GM13976 (cell line): ENCODE measurements around the gene SPATA31C2.
"Not testable (repeated sequence)": the region's sequence is repeated elsewhere in the genome, so short reads cannot be mapped to it uniquely, and the experiment has no call there.

Source experiments
- DNase-seq: peaks from one replicate; pipeline ENCODE4 v3.0.0; 2012; ENCODE audit warnings: low spot score
- CTCF ChIP-seq: IDR thresholded peaks from 2 replicates; pipeline ENCODE4 v1.5.1; 2012; ENCODE audit warnings: borderline replicate concordance, mild to moderate bottlenecking; ENCODE audit not compliant: insufficient read depth; ENCODE audit errors: extremely low read depth, missing control alignments, control extremely low read depth
- in situ Hi-C: fragments of 300-500 bp; cut with MboI; formaldehyde crosslinking; loops from one replicate; pipeline ENCODE4 v1.12.0; 2022; ENCODE audit warnings: low sequenced_read_pairs, mixed read lengths, inconsistent platforms; ENCODE audit not compliant: unreplicated experiment

Gene SPATA31C2

GRCh38 chr9:88138375-88138774 lies at the start of gene SPATA31C2:
Gene SPATA31C2 (minus strand): TSS chr9:88138475. CDS start chr9:88138446, 29 bp downstream.
- in situ Hi-C loops, DNase-seq: not testable (repeated sequence)

DNA sequence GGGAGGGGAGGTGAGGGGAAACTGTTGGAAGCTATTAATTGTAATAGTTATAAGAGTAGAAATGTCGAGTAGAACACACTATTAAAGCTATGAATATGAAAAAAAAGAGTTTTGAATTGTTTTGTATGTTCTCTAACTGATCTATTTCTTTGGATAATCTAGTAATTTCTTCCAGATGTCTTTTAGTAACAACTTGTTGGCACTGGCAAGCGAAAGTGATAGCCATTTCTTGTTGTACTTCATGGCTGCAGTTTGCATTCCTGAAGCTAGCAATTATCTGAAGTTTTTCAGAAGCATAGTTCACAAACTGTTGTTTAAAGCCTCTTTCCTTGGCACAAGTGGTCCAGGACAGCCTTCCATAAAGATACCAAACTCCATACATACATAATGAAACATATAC lies 49.4 kb upstream of the SPATA31C2 start:
- TF ChIP-seq CTCF: no peak
- DNase-seq: no peak
- in situ Hi-C loops: no loop called here

GRCh38 chr9:88186495-88187110 lies 48.3 kb upstream of the SPATA31C2 start:
- TF ChIP-seq CTCF: no peak
- no peak for DNase-seq
- in situ Hi-C loops: no loop called here

- no peak for DNase-seq
- TF ChIP-seq CTCF: no peak
- in situ Hi-C loops: no loop called here
Measured at GRCh38 chr9:88184976-88185375, 46.7 kb upstream of the SPATA31C2 start.

- DNase-seq: no peak
- no peak for TF ChIP-seq CTCF
- in situ Hi-C loops: no loop called here
Measured at GRCh38 chr9:88183798-88184495, 45.7 kb upstream of the SPATA31C2 start.

GRCh38 chr9:88182501-88182900 lies 44.2 kb upstream of the SPATA31C2 start:
- no peak for TF ChIP-seq CTCF
- DNase-seq: no peak
- in situ Hi-C loops: no loop called here

DNA sequence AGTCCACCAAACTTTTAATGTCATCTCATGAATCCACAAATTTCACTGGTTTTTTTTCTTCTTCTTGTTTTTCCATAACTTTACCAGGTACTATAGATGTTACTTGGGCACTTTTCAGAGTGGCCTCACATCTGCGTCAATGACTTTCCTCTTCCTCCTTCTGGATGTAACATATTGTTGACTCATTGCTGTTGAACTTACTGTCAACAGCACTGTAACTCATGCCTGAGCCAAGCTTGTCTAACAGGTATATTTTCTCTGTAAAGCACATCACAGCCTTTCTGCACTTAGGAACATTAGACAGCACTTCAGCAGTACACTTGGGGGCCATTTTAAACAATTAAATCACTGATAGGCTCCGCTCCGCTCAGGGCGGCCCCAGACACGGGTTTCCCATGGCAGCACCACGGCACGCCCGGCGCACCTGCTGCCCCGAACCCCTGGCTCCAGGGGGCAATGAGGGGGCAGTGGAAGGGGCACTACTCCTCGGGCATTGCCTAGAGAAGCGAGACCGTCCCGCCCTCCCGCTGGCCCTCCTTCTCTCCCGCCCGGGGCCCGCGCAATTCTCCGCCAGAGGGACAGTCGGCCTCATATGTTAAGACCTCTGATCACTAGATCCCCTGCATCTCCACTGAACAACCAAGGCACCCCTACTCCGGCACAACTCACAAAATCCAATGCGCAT lies 41.9 kb upstream of the SPATA31C2 start:
- in situ Hi-C loops: no loop called here
- no peak for TF ChIP-seq CTCF
- no peak for DNase-seq
